ENCODE measurements around the gene OSBPL3. TPM values are rescaled to one million over a fixed set of nuclear protein-coding genes. Genes with fewer than 3 reads are reported as not detected.

The OSBPL3 gene
- polyA plus RNA-seq, 1 donor (not counting 4 experiments of a cell fraction or from before 2014, with no cell fraction given), result 34.0 TPM

GRCh38 chr7:24979470-24979862, 512 bp downstream of the OSBPL3 start:
- H3K36me3 ChIP-seq (ENCODE audit: control insufficient read depth in 2 of 2, extremely low read depth in 1 of 2, insufficient read depth in 2 of 2, low read length in 2 of 2), result no peaks in the 10 kb centered on the region
- peak overlapping the region; percentile 87 for H3K9ac ChIP-seq (ENCODE audit: control insufficient read depth, extremely low read depth, insufficient read depth, low read length)
- no peak for FAIRE-seq
- TF ChIP-seq, protein P1, sequence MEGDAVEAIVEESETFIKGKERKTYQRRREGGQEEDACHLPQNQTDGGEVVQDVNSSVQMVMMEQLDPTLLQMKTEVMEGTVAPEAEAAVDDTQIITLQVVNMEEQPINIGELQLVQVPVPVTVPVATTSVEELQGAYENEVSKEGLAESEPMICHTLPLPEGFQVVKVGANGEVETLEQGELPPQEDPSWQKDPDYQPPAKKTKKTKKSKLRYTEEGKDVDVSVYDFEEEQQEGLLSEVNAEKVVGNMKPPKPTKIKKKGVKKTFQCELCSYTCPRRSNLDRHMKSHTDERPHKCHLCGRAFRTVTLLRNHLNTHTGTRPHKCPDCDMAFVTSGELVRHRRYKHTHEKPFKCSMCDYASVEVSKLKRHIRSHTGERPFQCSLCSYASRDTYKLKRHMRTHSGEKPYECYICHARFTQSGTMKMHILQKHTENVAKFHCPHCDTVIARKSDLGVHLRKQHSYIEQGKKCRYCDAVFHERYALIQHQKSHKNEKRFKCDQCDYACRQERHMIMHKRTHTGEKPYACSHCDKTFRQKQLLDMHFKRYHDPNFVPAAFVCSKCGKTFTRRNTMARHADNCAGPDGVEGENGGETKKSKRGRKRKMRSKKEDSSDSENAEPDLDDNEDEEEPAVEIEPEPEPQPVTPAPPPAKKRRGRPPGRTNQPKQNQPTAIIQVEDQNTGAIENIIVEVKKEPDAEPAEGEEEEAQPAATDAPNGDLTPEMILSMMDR (optimal IDR thresholded peaks at IDR 0.05 in 1 of 3, IDR thresholded peaks at IDR 0.05 in 1 of 3, conservative IDR thresholded peaks at IDR 0.05 in 1 of 3; ENCODE audit: extremely low read depth in 1 of 3, insufficient read depth in 2 of 3, low read length in 3 of 3), result peak; percentile 43 to 77 (median 67)
- TF ChIP-seq EZH2 (IDR thresholded peaks at IDR 0.05; ENCODE audit: low read length), result no peak
- dilution Hi-C loops (cut with MboI; ENCODE audit: extremely low pct_ligation_motif_present, low sequenced_read_pairs), result no loop called here
- peaks cover 43% of the 10 kb centered on the region for H3K4me1 ChIP-seq (ENCODE audit: control insufficient read depth, extremely low read depth, insufficient read depth, low read length)
- no peaks in the 10 kb centered on the region for H4K20me1 ChIP-seq (ENCODE audit: control insufficient read depth, extremely low read depth, insufficient read depth, low read length)
- H3K27ac ChIP-seq (ENCODE audit: control insufficient read depth, insufficient read depth, low read length), result peak overlapping the region; percentile 74
- H3K27me3 ChIP-seq (ENCODE audit: control insufficient read depth, extremely low read depth, insufficient read depth, low read length), result no peaks in the 10 kb centered on the region
- H3K79me2 ChIP-seq (ENCODE audit: control insufficient read depth, insufficient read depth, low read length), result peaks cover 55% of the 10 kb centered on the region
- no peak overlapping the region for H2AFZ ChIP-seq (ENCODE audit: control insufficient read depth, low read length)
- H3K9me3 ChIP-seq (ENCODE audit: control insufficient read depth, low read depth, low read length), result no peaks in the 10 kb centered on the region
- peaks cover 2% of the 10 kb centered on the region for H3K9me1 ChIP-seq (ENCODE audit: control insufficient read depth, extremely low read depth, insufficient read depth, low read length)
- peak overlapping the region; percentile 77 to 91 (median 86) for H3K4me3 ChIP-seq (ENCODE audit: control insufficient read depth in 2 of 3, extremely low read depth in 1 of 3, insufficient read depth in 2 of 3, low read depth in 1 of 3, low read length in 3 of 3)
- peak overlapping the region; percentile 98 for H3K4me2 ChIP-seq (ENCODE audit: control insufficient read depth, extremely low read depth, insufficient read depth, low read depth, low read length)
- DNase-seq (ENCODE audit: low read depth, low spot score), result no peak

GRCh38 chr7:24978843-24979469, 1.0 kb downstream of the OSBPL3 start:
- Histone ChIP-seq H4K20me1 (ENCODE audit: control insufficient read depth, extremely low read depth, insufficient read depth, low read length) (no peaks in the 10 kb centered on the region), H3K4me2 (ENCODE audit: control insufficient read depth, extremely low read depth, insufficient read depth, low read depth, low read length) (peak overlapping the region; percentile 98), H3K27ac (ENCODE audit: control insufficient read depth, insufficient read depth, low read length) (peak overlapping the region; percentile 74), H3K36me3 (ENCODE audit: control insufficient read depth in 2 of 2, extremely low read depth in 1 of 2, insufficient read depth in 2 of 2, low read length in 2 of 2) (no peaks in the 10 kb centered on the region), H3K4me1 (ENCODE audit: control insufficient read depth, extremely low read depth, insufficient read depth, low read length) (peaks cover 47% of the 10 kb centered on the region), H3K27me3 (ENCODE audit: control insufficient read depth, extremely low read depth, insufficient read depth, low read length) (no peaks in the 10 kb centered on the region), H3K9me3 (ENCODE audit: control insufficient read depth, low read depth, low read length) (no peaks in the 10 kb centered on the region), H3K9me1 (ENCODE audit: control insufficient read depth, extremely low read depth, insufficient read depth, low read length) (peaks cover 2% of the 10 kb centered on the region), H3K9ac (ENCODE audit: control insufficient read depth, extremely low read depth, insufficient read depth, low read length) (peak overlapping the region; percentile 87), H3K79me2 (ENCODE audit: control insufficient read depth, insufficient read depth, low read length) (peaks cover 60% of the 10 kb centered on the region), H3K4me3 (ENCODE audit: control insufficient read depth in 2 of 3, extremely low read depth in 1 of 3, insufficient read depth in 2 of 3, low read depth in 1 of 3, low read length in 3 of 3) (peak overlapping the region; percentile 77 to 91 (median 86)), H2AFZ (ENCODE audit: control insufficient read depth, low read length) (peak overlapping the region; percentile 36)
- no peak for TF ChIP-seq EZH2 (IDR thresholded peaks at IDR 0.05; ENCODE audit: low read length)
- TF ChIP-seq, protein P1 (optimal IDR thresholded peaks at IDR 0.05 in 1 of 3, IDR thresholded peaks at IDR 0.05 in 1 of 3, conservative IDR thresholded peaks at IDR 0.05 in 1 of 3; ENCODE audit: extremely low read depth in 1 of 3, insufficient read depth in 2 of 3, low read length in 3 of 3), result no peak
- DNase-seq (ENCODE audit: low read depth, low spot score), result no peak
- dilution Hi-C loops (cut with MboI; ENCODE audit: extremely low pct_ligation_motif_present, low sequenced_read_pairs), result no loop called here
- no peak for FAIRE-seq
